Tibial artery (tissue), 4 donors: ENCODE measurements around the gene CFAP74.

Experiments used
- DNase-seq, 2 donors: peaks; one replicate each; pipeline ENCODE4 v3.0.0-alpha.2; 2019
- H3K27ac ChIP-seq, 2 donors: fragments of 200-600 bp; sonication (generic) in 1 of 2; 1 replicate in 1 of 2; 2 replicates in 1 of 2; pipeline ENCODE4 v1.5.1; 2018 to 2019; ENCODE audit warnings: mild to moderate bottlenecking in 1 of 2
- H3K27me3 ChIP-seq, 2 donors: fragments of 200-600 bp; sonication (generic) in 1 of 2; one replicate each; pipeline versions ENCODE4 v1.5.1 to v1.6.0; 2016 to 2019
- H3K36me3 ChIP-seq, 3 donors: fragments of 200-600 bp; sonication (generic) in 2 of 3; one replicate each; pipeline ENCODE4 v1.5.1; 2016 to 2019; ENCODE audit warnings: mild to moderate bottlenecking in 2 of 3
- H3K4me1 ChIP-seq, 4 donors: fragments of 200-600 bp; sonication (generic) in 2 of 4; 1 replicate in 3 of 4; 2 replicates in 1 of 4; pipeline ENCODE4 v1.5.1; 2016 to 2019
- H3K4me3 ChIP-seq, 2 donors: fragments of 200-600 bp; sonication (generic) in 1 of 2; 1 replicate in 1 of 2; 2 replicates in 1 of 2; pipeline ENCODE4 v1.5.1; 2018 to 2019; ENCODE audit warnings: mild to moderate bottlenecking in 2 of 2
- H3K9me3 ChIP-seq, 3 donors: fragments of 200-600 bp; sonication (generic) in 1 of 3; one replicate each; pipeline ENCODE4 v1.5.1; 2016 to 2019
- intact Hi-C: fragments of 100-400 bp; cut with DNase I; formaldehyde crosslinking; loops from one replicate; pipeline ENCODE4 v1.15.0; 2023; ENCODE audit warnings: low total_unique reads
- TF ChIP-seq, protein P1 (sequence below), 2 experiments: fragments of 200-600 bp in 1 of 2; fragments of 450-650 bp in 1 of 2; IDR thresholded peaks; one replicate each; pipeline ENCODE4 v1.5.1; 2017 to 2019; ENCODE audit warnings: antibody characterized with exemption in 2 of 2, mild to moderate bottlenecking in 1 of 2, moderate library complexity in 1 of 2

Gene CFAP74

DNA sequence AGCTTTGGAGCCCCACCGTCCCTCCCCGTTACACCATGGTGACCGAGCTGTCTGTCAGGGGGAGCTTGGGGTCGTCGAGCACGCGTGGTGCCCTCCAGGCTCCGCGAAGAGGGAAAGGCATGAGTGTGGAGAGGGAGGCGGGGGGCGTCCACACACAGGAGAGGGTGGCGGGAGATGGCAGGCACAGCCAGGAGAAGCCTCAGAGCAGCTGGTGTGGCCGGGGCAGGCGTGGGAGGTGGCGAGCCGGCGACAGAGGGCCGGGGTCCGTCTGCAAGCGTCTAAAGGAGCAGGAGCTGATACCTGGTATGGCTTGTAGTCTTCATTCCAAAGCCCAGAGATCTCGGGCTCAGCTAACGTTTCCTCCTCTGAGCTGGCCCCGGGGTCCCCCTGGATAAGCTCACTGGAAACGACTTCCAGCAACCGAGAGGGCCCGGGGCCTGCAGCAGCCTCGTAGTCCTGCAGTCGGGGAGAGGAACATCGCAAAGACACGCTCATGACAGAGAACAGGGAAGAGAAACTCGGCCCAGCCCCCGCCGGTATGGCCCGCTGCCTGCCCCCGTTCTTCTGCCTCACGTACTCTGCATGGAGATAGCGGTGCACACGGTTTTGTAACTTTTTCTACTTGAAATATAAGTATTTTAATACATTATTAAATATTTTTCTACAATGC, 37.4 kb downstream of the CFAP74 start:
- DNase-seq = no peak
- no peak overlapping the region for H3K4me3 ChIP-seq
- no peaks in the 10 kb centered on the region for H3K4me1 ChIP-seq
- intact Hi-C loops = no loop called here
- no peak overlapping the region for H3K27ac ChIP-seq
- no peaks in the 10 kb centered on the region for H3K36me3 ChIP-seq
- peaks cover 0 to 79% of the 10 kb centered on the region in 2 donors for H3K27me3 ChIP-seq
- no peaks in the 10 kb centered on the region for H3K9me3 ChIP-seq
- TF ChIP-seq, protein P1, sequence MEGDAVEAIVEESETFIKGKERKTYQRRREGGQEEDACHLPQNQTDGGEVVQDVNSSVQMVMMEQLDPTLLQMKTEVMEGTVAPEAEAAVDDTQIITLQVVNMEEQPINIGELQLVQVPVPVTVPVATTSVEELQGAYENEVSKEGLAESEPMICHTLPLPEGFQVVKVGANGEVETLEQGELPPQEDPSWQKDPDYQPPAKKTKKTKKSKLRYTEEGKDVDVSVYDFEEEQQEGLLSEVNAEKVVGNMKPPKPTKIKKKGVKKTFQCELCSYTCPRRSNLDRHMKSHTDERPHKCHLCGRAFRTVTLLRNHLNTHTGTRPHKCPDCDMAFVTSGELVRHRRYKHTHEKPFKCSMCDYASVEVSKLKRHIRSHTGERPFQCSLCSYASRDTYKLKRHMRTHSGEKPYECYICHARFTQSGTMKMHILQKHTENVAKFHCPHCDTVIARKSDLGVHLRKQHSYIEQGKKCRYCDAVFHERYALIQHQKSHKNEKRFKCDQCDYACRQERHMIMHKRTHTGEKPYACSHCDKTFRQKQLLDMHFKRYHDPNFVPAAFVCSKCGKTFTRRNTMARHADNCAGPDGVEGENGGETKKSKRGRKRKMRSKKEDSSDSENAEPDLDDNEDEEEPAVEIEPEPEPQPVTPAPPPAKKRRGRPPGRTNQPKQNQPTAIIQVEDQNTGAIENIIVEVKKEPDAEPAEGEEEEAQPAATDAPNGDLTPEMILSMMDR (IDR thresholded peaks at IDR 0.05) = no peak

DNA sequence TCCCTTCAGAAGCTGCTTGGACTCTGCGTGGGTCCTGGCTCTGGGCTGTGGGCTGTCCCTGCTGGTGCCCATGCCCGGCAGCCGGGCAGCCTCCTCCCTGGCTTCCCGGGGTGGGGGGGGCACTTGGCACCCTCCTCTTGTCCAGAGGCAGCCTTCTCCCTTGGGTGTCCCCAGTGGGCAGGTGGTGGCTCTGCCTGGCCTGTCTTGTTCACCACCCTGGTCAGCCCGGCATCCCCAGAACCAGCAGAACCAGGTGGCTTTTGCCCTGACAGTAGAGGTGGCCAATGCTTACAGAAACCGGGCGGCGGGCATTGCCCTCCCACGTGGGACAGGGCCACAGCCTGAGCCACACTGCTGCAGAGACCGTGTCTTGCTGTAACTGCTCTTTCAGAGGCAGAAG, 38.0 kb downstream of the CFAP74 start:
- Histone ChIP-seq H3K27ac (no peak overlapping the region), H3K4me3 (no peak overlapping the region), H3K36me3 (no peaks in the 10 kb centered on the region), H3K4me1 (peaks cover 0 to 2% (median 0%) of the 10 kb centered on the region in 4 donors), H3K9me3 (no peaks in the 10 kb centered on the region), H3K27me3 (peaks cover 0 to 86% of the 10 kb centered on the region in 2 donors)
- TF ChIP-seq, protein P1 (IDR thresholded peaks at IDR 0.05) = no peak
- intact Hi-C loops = no loop called here
- DNase-seq = no peak

GRCh38 chr1:1964811-1965210, 38.8 kb downstream of the CFAP74 start:
- Histone ChIP-seq H3K4me3 (no peak overlapping the region), H3K9me3 (no peaks in the 10 kb centered on the region), H3K27me3 (peaks cover 0 to 91% of the 10 kb centered on the region in 2 donors), H3K27ac (no peak overlapping the region), H3K36me3 (no peaks in the 10 kb centered on the region), H3K4me1 (peaks cover 0 to 7% (median 6%) of the 10 kb centered on the region in 4 donors)
- DNase-seq = no peak
- intact Hi-C loops = no loop called here
- TF ChIP-seq, protein P1 (IDR thresholded peaks at IDR 0.05) = no peak

- H3K9me3 ChIP-seq = no peaks in the 10 kb centered on the region
- intact Hi-C loops = no loop called here
- H3K27me3 ChIP-seq = peaks cover 0 to 95% of the 10 kb centered on the region in 2 donors
- H3K4me1 ChIP-seq = peaks cover 0 to 12% (median 8%) of the 10 kb centered on the region in 4 donors
- DNase-seq = no peak
- H3K27ac ChIP-seq = no peak overlapping the region
- TF ChIP-seq, protein P1 (IDR thresholded peaks at IDR 0.05) = no peak
- H3K4me3 ChIP-seq = no peak overlapping the region
- H3K36me3 ChIP-seq = no peaks in the 10 kb centered on the region
Measured at GRCh38 chr1:1963570-1963969, 40.0 kb downstream of the CFAP74 start.

- intact Hi-C loops = no loop called here
- peaks cover 0 to 95% of the 10 kb centered on the region in 2 donors for H3K27me3 ChIP-seq
Measured at GRCh38 chr1:1962752-1963151, 40.8 kb downstream of the CFAP74 start.

More at GRCh38 chr1:1962752-1963151, 40.8 kb downstream of the CFAP74 start:
- Histone ChIP-seq H3K27ac (no peak overlapping the region), H3K36me3 (no peaks in the 10 kb centered on the region), H3K9me3 (no peaks in the 10 kb centered on the region), H3K4me1 (peaks cover 0 to 12% (median 8%) of the 10 kb centered on the region in 4 donors), H3K4me3 (no peak overlapping the region)
- no peak for DNase-seq
- TF ChIP-seq, protein P1 (IDR thresholded peaks at IDR 0.05) = no peak
